Measurements from ENCODE around the gene C19orf81.

The C19orf81 gene

DNA sequence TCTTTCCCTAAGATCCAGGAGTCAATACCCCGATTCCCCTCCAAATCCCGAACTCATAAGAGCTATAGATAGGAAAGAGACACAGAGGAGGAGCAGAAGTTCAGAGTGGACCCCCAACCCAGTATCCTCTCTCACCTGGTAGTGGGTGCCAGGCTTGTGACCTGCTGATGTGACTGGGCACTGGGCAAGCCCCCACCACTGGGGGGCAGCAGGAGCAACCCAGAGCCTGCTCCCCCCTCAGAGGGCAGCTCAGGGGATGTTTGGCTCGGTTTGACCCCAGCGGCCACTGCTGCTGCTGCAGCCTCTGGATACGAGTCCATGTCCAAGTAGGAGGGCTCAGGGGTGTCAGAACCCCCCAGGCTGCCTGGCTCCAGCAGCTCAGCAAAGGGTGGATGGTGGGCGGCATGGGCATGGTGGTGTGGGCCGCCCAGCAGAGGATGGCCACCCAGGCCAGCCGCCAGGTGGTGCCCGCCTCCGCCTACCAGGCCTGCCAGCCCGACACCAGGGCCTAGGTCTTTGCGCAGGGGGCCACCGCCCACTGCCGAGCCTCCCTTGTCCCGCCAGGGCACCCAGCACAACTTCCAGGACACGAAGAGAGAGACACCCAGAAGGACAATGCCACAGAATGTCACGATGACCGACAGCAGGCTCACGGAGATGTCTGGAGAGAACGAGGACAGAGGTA, 17.0 kb upstream of the C19orf81 start:
- no peak for DNase-seq

DNA sequence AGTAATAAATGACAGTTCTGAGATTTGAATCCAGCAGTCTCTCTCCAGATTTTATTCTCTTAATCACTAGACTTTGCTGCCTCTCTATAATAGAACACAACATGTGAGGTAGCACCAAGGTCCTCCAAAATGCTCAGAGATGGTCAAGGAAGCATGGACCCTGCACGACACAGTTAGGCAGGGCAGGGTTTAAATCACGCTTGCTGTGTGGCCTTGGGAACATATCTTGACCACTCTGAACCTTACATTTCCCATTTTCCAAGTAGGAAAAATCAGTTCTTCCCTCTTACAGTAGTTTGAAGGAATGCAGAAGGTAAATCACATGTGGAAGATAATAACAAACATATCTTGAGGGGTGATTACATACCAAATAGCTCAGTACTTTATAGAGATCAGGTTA, 15.9 kb upstream of the C19orf81 start:
- DNase-seq = no peak

DNA sequence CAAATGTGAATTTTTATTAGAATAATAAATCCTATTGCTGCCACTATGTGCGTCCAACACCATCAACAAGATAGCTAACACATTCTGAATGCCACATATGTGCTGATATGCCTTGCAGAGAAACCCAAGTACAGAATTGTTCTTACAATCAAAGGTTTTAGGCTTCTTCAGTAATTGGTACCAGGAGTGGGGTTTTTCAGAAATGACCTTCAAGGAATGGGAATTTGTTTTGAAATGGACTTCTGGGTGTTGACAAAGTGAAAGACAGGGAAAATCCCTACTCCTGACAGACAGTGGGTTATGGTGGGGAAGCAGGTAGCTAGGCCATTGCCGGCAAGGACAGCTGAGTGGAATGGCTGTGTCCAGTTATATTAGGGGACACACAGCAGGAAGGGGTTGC, 15.3 kb upstream of the C19orf81 start:
- DNase-seq = no peak

DNA sequence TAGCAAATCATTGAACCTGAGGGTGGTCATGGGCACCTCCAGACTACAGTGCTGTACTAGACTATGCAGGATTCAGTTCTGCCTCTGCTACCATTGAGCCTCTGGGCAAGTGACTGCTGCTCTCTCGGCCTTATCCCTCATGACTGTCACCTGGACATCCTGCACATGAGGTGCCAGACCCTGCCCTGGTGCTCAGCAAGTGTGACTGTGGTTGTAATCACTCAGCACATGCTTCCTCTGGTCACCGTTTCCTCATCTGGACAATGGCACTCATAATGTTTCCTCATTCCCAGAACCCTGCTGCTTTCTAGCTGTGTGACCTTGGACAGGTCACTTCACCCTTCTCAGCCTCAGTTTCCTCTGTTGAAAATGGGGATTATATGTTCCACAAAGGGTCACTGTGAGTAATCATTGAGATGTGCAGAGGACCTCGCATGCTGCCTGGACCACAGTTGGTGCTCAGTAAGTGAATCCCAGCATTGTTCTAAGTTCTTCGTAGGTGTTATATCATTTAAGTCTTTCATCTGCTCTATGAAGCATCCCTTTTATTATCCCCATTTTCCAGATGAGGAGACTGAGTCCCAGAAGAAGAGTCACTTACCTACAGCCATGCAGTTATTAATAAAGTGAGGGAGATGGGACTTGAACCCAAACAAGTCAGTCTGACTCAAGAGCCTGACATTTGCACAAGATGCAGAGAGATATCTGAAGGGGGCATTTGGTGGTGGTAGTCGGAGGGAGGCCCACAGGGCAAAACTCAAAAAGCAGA, 12.7 kb upstream of the C19orf81 start:
- DNase-seq = no peak

DNA sequence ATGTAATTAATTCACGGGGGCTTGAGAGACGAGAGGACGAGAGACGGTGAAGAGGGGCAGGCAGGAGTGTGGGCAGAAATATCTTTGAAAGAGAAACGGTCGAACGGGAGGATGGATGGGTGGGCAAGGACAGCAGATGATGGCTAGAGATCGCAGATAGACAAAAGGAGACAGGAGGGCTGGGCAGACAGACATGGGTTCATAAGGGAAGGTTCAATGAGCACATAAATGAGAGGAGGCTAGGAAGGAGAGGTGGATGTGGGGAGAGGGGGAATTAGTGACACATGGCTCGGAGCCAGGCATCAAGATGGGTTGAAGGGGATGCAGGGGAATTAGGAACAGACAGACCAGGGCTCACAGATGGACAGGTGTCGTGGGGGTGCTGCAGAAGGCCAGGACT, 10.6 kb upstream of the C19orf81 start:
- DNase-seq = no peak

DNA sequence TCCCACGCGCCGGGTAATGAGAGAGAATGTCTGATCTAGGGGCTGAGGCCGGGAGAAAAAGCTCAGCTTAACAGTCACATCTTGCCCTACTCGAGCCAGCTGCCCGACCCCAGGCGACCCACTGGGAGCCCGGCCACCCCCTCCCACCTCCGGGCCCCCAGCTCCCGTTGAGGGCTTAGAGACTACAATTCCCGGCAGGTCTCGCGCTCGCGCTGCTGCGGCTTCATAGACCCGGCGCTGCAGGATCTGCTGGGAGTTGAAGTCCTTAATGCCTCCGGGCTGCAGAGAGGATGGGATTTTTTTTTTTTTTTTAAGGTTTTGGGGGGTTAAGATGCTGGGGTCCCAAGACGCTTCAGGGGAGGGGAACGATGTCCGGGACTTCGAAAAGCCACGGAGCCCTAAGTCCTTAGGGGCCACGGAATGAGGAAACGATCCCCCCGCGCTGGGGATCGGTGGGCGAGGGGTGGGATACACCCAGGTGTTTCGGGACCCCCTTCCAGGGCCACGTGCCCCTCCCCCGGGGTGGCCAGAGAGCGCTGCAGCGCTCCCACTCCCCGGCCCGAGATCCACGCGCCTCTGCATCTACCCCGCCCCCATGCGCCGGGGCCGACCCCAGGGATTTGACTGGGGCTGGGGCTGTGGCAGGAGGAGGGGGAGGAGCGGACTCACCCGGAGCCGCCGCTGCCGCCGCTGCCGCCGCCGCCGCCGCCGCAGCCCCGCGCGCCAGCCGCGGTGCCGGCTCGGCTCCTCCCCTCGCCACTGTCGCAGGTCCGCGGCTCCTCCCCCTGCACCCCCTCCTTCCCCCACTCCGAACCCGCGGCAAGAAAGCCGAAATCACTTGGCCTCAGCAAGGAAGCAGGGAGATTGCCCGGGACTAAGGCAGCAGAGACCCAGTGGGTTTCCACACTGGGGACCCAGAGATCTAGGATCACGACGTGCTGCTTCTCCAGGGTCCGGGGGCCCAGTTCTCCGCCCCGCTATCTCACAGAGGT, 9.8 kb upstream of the C19orf81 start, which contains the start of gene SYT3:
Gene SYT3, minus strand, starts transcription at position 761 of the 992 bp plus-strand sequence. CDS start 2,470 bp downstream, outside the sequence.
- peak; percentile 25 for DNase-seq

GRCh38 chr19:50640368-50640767, 8.9 kb upstream of the C19orf81 start:
- no peak for DNase-seq

DNA sequence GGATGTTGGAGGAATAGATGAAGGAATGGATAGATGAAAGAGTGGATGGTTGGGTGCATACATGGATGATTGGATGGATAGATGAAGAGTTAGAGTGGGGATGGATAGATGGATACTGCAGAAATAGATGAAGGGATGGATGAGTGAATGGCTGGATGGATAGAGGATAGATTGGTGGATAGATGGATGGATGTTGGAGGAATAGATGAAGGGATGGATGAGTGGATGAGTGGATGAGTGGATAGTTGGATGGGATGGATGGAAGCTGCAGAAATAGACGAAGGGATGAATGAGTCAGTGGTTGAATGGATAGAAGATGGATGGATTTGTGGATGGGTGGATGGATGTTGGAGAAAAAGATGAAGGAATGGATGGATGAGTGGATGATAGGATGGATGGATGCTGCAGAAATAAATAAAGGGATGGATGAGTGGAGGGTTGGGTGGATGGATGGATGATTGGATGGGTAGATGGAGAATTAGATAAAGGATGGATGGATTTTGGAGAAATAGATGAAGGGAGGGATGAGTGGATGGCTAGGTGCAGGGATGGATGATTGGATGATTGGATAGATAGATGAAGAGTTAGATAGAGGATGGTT, 4.8 kb upstream of the C19orf81 start:
- DNase-seq = no peak

GRCh38 chr19:50645107-50645506, 4.1 kb upstream of the C19orf81 start:
- no peak for DNase-seq

GRCh38 chr19:50646074-50646807, 3.0 kb upstream of the C19orf81 start:
- DNase-seq = peak; percentile 62

- no peak for DNase-seq
Observed at GRCh38 chr19:50647879-50648615, 1.2 kb upstream of the C19orf81 start.

GRCh38 chr19:50648659-50649058, 586 bp upstream of the C19orf81 start:
- no peak for DNase-seq

DNA sequence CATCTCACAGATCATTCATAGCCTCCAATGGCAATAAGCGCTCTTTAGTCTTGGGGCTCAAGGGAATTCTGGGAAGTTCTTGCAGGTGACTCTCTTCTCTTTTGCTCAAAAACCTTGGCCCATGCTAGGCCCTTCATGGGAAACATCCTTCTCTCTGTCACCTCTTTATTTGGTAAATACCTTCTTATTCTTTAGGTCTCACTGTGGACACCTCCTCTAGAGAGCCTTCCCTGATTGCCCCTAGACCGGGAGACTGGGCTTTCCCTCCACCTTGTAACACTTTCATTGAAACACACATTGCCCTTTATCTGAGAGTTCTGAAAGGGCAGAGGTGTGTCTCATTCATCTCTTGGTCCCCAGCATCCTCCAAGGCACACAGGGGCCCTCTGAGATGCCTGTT, 1.9 kb downstream of the C19orf81 start:
- no peak for DNase-seq

- no peak for DNase-seq
Observed at GRCh38 chr19:50652722-50653121, 3.5 kb downstream of the C19orf81 start.

GRCh38 chr19:50654882-50655281, 5.6 kb downstream of the C19orf81 start:
- no peak for DNase-seq

GRCh38 chr19:50657222-50657669, 8.0 kb downstream of the C19orf81 start:
- DNase-seq = no peak

- DNase-seq = peak; percentile 99
Observed at GRCh38 chr19:50657712-50658440, 8.6 kb downstream of the C19orf81 start.

DNA sequence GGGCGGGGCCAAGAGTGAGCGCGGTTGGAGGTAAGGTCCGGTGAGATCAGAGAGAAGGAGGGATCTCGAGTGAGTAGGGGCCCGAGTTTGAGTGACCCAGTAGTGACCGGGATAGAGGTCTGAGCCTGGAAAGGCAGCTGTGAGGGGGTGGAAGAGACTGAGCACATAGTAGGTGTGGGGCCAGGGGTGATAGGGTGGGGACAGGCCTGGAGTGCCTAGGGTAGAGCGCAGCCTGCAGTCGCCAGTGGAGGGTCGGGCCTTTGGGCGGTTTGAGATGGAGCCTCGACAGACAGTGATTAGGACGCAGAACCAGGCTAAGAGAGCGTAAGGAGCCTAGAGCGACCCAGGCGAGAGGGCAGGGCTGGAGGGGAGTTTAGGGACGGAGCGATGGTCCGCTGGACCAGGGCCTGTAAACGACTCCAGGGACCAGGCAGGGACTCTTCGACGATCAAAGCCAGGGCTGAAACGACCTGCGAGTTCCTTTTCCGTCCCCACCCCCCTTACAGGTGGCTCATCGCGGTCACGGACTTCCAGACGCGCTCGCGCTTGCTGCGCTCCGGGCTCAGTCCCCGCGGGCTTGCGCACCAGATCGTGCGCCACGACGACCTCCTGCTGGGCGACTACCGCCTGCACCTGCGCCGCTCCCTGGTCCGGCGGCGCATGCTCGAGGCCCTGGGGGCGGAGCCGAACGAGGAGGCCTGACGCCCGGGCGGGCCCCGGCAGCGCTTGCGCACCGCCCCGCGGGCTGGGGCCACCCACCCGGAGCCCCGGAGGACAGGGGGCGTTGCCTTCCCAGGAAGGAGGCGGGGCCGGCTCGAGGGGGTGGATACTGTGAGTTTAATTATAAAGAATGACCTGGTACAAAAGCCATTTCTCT, 9.4 kb downstream of the C19orf81 start:
- peak; percentile 79 for DNase-seq

GRCh38 chr19:50659318-50660087, 10.3 kb downstream of the C19orf81 start:
- DNase-seq = no peak
